Stimulated activated CD8-positive, alpha-beta memory T cell treated with anti-CD3 and anti-CD28 coated beads, Interleukin-15, amount 100 ng/mL, for 1 hour (primary cell): ENCODE measurements around the gene CD300LB.
"Not testable (repeated sequence)": the region's sequence is repeated elsewhere in the genome, so short reads cannot be mapped to it uniquely, and the experiment has no call there.

ENCODE experiments used
- DNase-seq: peaks from one replicate; pipeline ENCODE4 v3.0.0-alpha.2; 2020; ENCODE audit warnings: low read depth

Gene CD300LB

GRCh38 chr17:74525465-74525725 is 5.9 kb downstream of the CD300LB start:
- DNase-seq = no peak

GRCh38 chr17:74524653-74525464 is 6.4 kb downstream of the CD300LB start:
- DNase-seq = no peak

GRCh38 chr17:74523308-74523707 is 8.0 kb downstream of the CD300LB start:
- DNase-seq = no peak

- DNase-seq = no peak
Measured at GRCh38 chr17:74522381-74523105, 8.7 kb downstream of the CD300LB start.

- no peak for DNase-seq
Measured at GRCh38 chr17:74521701-74522201, 9.5 kb downstream of the CD300LB start.

- DNase-seq = no peak
Measured at GRCh38 chr17:74520790-74521480, 10.3 kb downstream of the CD300LB start.

GRCh38 chr17:74520016-74520434 is 11.2 kb downstream of the CD300LB start:
- DNase-seq = no peak

- not testable (repeated sequence) for DNase-seq
Measured at GRCh38 chr17:74518413-74518981, 12.8 kb downstream of the CD300LB start.

- no peak for DNase-seq
Measured at GRCh38 chr17:74516561-74517328, 14.5 kb downstream of the CD300LB start.

- DNase-seq = no peak
Measured at GRCh38 chr17:74515941-74516340, 15.3 kb downstream of the CD300LB start.

GRCh38 chr17:74514632-74515334 is 16.5 kb downstream of the CD300LB start:
- DNase-seq = peak; percentile 12

- peak; percentile 14 for DNase-seq
Measured at GRCh38 chr17:74513987-74514631, 17.2 kb downstream of the CD300LB start.

- no peak for DNase-seq
Measured at GRCh38 chr17:74512624-74513091, 18.6 kb downstream of the CD300LB start.

GRCh38 chr17:74512036-74512435 is 19.2 kb downstream of the CD300LB start:
- no peak for DNase-seq

- DNase-seq = no peak
Measured at GRCh38 chr17:74508156-74508555, 23.1 kb downstream of the CD300LB start.

GRCh38 chr17:74503949-74504348 is 27.3 kb downstream of the CD300LB start:
- DNase-seq = not testable (repeated sequence)

GRCh38 chr17:74502861-74503260 is 28.4 kb downstream of the CD300LB start:
- no peak for DNase-seq

- no peak for DNase-seq
Measured at GRCh38 chr17:74499992-74500391, 31.3 kb downstream of the CD300LB start.

GRCh38 chr17:74497471-74497870 is 33.8 kb downstream of the CD300LB start:
- DNase-seq = no peak

- DNase-seq = peak; percentile 61
Measured at GRCh38 chr17:74493331-74493833, 37.9 kb downstream of the CD300LB start.
